Measurements from ENCODE around the gene CGAS.
"Not testable (repeated sequence)": the region's sequence is repeated elsewhere in the genome, so short reads cannot be mapped to it uniquely, and the experiment has no call there.

The CGAS gene

DNA sequence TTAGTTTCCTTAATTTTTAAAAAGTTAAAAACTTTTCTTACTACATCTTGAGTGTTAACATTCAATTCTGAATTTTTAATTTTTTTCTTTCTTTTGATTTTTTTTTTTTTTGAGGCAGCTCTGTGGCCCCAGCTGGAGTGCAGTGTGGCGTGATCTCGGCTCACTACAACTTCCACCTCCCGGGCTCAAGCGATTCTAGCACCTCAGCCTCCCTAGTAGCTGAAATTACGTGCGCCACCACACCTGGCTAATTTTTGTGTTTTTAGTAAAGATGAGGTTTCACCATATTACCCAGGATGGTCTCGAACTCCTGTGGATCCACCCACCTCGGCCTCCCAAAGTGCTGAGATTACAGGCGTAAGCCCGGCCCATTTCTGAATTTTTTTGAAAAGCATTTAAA lies 56.2 kb downstream of the CGAS start:
- no peak for DNase-seq (ENCODE audit: low read depth in 2 of 2)

DNA sequence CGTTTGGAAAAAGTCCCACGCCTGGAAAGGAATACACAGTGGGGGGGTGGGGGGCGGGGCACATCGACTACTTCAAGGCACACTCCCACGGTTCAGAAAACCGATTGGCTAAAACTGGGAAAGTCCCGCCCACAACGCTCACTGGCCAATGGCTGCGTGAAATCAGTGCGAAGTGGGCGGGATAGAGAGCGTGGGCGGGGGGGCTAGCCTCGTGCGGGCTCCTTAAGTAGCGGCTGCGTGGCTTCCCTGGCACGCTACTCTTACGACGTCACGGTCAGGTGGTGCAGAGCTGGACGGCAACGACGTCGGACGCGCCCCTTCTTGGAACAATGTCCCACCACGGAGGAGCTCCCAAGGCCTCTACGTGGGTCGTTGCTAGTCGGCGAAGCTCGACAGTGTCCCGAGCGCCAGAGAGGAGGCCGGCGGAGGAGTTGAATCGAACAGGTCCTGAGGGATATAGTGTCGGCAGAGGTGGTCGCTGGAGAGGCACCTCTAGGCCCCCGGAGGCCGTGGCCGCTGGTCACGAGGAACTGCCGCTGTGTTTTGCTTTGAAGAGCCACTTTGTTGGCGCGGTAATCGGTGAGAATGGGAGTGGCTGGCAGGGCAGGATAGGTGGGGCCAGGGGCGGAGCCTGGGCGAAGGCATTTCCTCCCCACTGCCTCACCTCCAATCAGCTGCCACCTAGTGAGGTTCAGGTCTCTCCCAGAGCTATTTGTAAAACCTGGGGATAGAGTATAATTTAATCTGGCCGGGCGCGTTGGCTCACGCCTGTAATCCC lies 57.3 kb downstream of the CGAS start, which contains the start of gene DDX43:
Gene DDX43, plus strand, starts transcription at position 252 of the 778 bp plus-strand sequence. Its CDS starts 78 bp downstream, at position 330.
- peak in 1 of 2 donors; percentile 30 for DNase-seq (ENCODE audit: low read depth in 2 of 2)

DNA sequence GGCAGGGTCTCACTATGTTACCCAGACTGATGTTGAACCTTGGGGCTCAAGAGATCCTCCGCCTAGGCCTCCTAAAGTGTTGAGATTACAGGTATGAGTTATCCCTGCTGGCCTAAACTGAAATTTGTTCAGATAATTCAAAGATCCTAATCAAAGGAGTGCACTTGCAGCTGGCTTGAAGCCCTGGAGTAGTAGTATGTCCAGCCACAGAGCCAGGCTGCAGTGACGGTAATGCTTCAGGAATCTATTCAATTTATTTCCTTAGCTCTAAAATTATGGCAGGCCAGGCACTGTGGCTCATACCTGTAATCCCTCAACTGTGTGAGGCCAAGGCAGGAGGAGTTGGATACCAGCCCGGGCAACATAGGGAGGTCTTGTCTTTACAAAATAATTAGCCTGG lies 58.8 kb downstream of the CGAS start:
- DNase-seq (ENCODE audit: low read depth in 2 of 2): no peak

DNA sequence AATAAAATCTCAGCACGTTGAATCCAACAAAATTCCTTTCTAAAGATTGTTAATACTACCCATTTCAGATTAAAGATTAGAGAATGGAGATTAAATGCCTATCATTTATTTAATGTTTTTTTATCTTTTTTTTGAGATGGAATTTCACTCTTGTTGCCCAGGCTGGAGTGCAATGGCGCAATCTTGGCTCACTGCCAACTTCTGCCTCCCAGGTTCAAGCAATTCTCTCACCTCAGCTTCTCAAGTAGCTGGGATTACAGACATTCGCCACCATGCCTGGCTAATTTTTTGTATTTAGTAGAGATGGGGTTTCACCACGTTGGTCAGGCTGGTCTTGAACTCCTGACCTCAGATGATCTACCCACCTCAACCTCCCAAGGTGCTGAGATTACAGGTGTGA lies 59.9 kb downstream of the CGAS start:
- DNase-seq (ENCODE audit: low read depth in 2 of 2): not testable (repeated sequence)

DNA sequence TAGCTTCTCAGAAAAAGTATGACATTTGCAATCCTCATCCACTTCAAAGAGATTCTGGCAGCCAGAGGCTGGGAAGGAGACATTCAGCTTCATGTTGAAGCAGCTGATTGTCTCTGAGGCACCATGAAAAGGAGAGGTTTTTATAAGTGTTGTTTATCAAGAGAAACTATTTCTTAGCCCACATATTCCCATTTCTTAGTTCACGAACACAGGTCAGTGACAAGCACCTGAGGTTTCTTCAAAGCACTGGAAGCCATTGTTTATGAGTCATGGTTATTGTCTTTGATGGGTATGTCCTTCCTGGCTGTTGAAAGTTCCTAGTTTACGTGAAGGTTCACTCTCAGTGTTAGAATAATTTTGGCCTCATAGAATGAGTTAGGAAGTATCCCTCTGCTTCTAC lies 60.4 kb downstream of the CGAS start:
- DNase-seq (ENCODE audit: low read depth in 2 of 2): no peak

DNA sequence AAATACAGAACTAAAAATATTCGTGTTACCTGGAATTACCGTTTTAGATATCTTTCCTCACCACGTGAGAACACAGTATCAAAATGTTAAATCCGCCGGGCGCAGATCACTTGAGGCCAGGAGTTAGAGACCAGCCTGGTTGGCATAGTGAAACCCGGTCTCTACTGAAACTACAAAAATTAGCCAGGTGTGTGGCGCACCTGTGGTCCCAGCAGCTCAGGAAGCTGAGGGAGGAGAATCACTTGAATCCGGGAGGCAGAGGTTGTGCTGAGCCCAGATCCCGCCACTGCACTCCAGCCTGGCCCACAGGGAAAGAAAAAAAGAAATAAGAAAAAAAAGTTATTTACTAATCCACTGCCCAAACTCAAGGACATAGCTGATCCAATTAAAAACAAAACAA lies 62.2 kb downstream of the CGAS start:
- DNase-seq (ENCODE audit: low read depth in 2 of 2): no peak

DNA sequence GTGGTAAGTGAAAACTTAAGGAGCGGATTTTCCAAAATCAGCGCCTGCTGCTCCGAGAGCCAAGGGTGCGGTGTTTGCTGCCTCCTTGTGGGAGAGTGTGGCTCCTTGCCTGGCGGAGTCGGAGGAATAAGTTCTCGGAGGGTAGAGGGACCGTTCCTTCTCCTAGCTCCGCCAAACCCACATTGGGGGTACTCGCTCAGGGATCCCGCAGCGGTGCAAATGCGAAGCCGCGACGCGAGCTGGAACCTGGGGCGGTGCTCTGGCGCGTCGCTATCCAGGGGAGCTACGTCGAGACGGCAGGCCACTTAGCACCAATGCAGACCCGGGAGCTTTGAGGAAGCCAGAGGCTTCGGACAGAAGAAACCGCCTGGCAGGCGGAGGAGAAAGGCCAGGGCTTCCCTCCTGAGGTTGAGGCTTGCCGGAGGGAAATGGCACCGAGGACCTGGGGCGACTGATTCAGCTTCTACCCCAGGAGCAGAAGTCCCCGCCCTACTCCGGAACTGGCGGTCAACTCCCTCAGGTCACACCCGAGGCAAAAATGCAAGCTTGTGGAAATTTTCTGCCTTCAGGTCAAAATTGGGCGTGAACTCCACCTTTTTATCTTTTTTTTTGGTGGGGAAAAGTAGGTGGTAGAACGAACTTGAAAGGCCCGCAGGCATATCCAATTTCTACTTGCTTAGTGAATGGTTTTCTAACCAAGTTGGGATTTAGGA lies 63.1 kb downstream of the CGAS start:
- DNase-seq (ENCODE audit: low read depth in 2 of 2): peak; percentile 15 to 43

DNA sequence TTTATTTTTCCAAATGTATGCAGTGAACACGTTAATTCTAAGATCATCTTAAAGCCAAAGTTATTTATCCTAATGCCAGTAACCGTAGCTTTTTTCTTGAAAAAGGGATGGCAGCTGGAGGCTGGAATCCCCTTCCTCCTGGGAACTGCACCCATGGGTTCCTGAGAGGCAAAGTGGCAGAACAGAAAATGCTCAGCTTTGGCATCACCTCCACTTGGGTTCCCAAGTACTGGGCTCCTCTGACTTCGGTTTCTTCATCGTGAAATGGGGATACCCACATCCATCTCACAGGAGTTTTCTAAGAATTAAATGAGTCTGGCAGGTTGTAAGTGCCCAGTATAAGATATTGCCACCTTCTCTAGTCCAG lies 63.7 kb downstream of the CGAS start:
- DNase-seq (ENCODE audit: low read depth in 2 of 2): no peak

DNA sequence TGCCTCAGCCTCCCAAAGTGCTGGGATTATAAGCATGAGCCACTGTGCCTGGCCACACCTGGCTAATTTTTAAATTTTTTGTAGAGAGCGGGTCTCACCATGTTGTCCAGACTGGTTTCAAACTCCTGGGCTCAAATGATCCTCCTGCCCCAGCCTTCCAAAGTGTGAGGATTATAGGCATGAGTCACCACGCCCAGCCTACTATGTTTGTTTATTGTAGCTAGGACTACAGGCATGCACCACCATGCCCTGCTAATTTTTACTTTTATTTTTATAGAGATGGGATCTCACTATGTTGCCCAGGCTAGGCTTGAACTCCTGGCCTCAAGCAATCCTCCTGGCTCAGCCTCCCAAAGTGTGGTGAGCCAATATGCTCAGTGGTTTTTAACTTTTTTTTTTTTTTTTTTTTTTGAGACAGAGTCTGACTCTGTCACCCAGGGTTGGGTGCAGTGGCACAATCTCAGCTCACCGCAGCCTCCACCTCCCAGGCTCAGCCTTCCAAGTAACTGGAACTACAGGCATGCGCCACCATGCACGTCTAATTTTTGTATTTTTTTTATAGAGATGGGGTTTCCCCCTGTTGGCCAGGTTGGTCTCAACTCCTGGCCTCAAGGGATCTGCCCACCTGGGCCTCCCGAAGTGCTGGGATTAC lies 69.5 kb downstream of the CGAS start:
- DNase-seq (ENCODE audit: low read depth in 2 of 2): no peak

DNA sequence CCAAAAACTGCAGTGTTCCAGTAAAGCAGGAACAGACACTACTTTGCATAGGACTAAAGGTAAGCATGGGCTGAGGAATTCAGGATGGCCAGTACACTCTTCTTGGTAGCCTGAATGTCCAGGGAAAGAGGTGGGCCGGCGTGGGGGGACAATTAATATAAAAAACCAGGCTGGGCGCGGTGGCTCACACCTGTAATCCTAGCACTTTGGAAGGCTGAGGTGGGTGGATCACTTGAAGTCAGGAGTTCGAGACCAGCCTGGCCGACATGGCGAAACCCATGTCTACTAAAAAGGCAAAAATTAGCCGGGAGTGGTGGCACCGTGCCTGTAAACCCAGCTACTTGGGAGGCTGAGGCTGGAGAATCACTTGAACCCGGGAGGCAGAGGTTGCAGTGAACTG lies 70.6 kb downstream of the CGAS start:
- DNase-seq (ENCODE audit: low read depth in 2 of 2): not testable (repeated sequence)

DNA sequence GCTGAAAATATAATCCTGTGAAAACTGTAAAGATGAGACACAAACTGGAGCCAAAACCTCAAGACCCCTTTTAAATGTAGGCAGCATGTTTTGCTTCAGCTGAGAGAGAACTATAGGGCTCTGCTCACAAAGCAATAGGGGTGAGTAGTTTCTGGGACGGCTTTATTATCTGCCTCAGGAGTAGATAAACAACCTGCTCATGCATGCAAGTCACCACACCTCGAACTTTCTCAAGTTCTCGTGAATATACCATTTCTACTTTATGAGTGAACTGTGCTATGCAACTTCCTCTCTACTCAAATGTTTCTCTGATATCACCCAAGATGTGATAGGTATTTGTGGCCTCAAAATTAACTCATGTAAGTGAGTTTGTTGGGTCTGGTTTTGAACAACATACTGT lies 74.9 kb downstream of the CGAS start:
- DNase-seq (ENCODE audit: low read depth in 2 of 2): no peak

DNA sequence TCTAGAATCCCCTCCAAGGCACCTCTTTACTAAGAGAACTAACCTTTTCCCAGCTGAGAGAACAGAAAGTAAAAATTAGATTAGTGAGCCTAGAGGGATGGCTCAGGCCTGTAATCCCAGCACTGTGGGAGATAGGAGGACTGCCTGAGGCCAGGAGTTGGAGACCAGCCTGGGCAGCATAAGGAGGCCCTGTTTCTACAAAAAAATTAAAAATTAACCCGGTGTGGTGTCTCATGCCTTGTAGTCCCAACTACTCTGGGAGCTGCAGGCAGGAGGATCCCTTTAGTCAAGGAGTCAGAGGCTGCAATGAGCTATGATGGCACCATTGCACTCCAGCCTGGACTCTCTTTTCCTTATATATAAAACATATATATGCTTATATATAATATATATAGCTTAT lies 76.9 kb downstream of the CGAS start:
- DNase-seq (ENCODE audit: low read depth in 2 of 2): no peak
